Natural killer cell (primary cell): ENCODE results near the gene FBXL15. TPM values are rescaled to one million over a fixed set of nuclear protein-coding genes. Genes with fewer than 3 reads are reported as not detected.

Experiments used
- ATAC-seq, 3 donors: fragments of 150-1000 bp in 2 of 3; fragments of 200-7000 bp in 1 of 3; cut with Tn5 transposase; 1 replicate in 1 of 3; 2 replicates in 2 of 3; pipeline ENCODE4 v1.10.0; 2021; ENCODE audit warnings: mild to moderate bottlenecking in 2 of 3, moderate library complexity in 2 of 3
- DNase-seq, 2 donors: peaks; one replicate each; pipeline versions ENCODE4 v3.0.0 to v3.0.0-alpha.2; 2013 to 2021; ENCODE audit warnings: mixed read lengths in 1 of 2
- H3K27ac ChIP-seq: one replicate; pipeline ENCODE4 v1.5.1; 2013; ENCODE audit warnings: mild to moderate bottlenecking, low read length
- H3K27me3 ChIP-seq: one replicate; pipeline ENCODE4 v1.6.1; 2013; ENCODE audit warnings: low read length; ENCODE audit not compliant: control insufficient read depth, insufficient read depth
- H3K36me3 ChIP-seq: one replicate; pipeline ENCODE4 v1.6.1; 2013; ENCODE audit warnings: low read length; ENCODE audit not compliant: control insufficient read depth, insufficient read depth
- H3K4me1 ChIP-seq: one replicate; pipeline ENCODE4 v1.6.1; 2013; ENCODE audit warnings: low read length; ENCODE audit not compliant: control insufficient read depth, insufficient read depth
- H3K4me3 ChIP-seq: one replicate; pipeline ENCODE4 v1.5.1; 2013; ENCODE audit warnings: low read length
- H3K9me3 ChIP-seq: one replicate; pipeline ENCODE4 v1.6.1; 2013; ENCODE audit warnings: low read length; ENCODE audit not compliant: control insufficient read depth, insufficient read depth
- H3K27ac Mint-ChIP-seq, 2 donors: one replicate each; pipeline ENCODE4 v1.8.0; 2022; ENCODE audit warnings: mild to moderate bottlenecking in 2 of 2, mixed read lengths in 2 of 2, moderate library complexity in 1 of 2
- H3K27me3 Mint-ChIP-seq, 2 donors: one replicate each; pipeline ENCODE4 v1.8.0; 2022; ENCODE audit warnings: low read depth in 2 of 2, mixed read lengths in 2 of 2
- H3K36me3 Mint-ChIP-seq: one replicate; pipeline ENCODE4 v1.8.0; 2022; ENCODE audit warnings: mixed read lengths
- H3K4me1 Mint-ChIP-seq, 2 donors: one replicate each; pipeline ENCODE4 v1.8.0; 2022; ENCODE audit warnings: mixed read lengths in 2 of 2
- H3K4me3 Mint-ChIP-seq: one replicate; pipeline ENCODE4 v1.8.0; 2022; ENCODE audit warnings: mild to moderate bottlenecking, moderate library complexity, mixed read lengths
- H3K9me3 Mint-ChIP-seq, 2 donors: one replicate each; pipeline ENCODE4 v1.8.0; 2022; ENCODE audit warnings: mixed read lengths in 2 of 2
- WGBS: methylation state at CpG from one replicate; pipeline ENCODE4 v1.1.7; 2013; ENCODE audit warnings: missing lambda C conversion rate; ENCODE audit not compliant: insufficient coverage; 5-methylcytosine and 5-hydroxymethylcytosine counted together
- intact Hi-C: fragments of 100-400 bp; cut with micrococcal nuclease; formaldehyde crosslinking; loops from one replicate; pipeline ENCODE4 v1.14.2; 2022
- total RNA-seq, 4 donors: library from RNA; stranded (reverse); fragments of 120-200 nt in 1 of 4; gene quantifications; one replicate each; pipeline versions ENCODE4 v1.2.3 to v1.2.4, GENCODE V29; 2013 to 2022
- TF ChIP-seq, protein P1 (sequence below): fragments of 200-600 bp; IDR thresholded peaks from one replicate; pipeline ENCODE4 v1.8.0; 2022; ENCODE audit warnings: antibody characterized with exemption

FBXL15 gene
- total RNA-seq, 3 donors from 2014 or later (not counting 1 experiment from before 2014, with no cell fraction given), result 15.2 to 17.4 (median 15.5) TPM

DNA sequence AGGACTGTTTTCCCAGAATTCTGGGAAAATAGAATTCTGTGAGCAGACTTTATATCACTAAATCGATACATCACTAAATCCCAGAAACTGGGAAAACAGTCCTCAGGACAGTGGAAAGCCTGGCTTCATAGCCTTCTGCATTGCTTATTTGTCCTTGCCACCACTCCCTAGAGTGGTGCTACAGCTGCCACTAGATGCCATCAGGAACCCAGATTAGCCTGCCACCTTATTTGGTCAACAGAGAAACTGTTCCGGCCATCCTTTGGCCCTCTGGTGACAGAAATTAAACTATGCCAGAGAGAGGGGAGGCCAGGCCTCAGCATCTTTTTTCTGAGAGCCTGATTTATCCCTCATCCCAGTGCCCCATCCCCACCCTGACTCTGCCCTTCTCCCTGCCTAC is 44.8 kb upstream of the FBXL15 start:
- ATAC-seq (no peak), DNase-seq (no peak)
- intact Hi-C loops, result no loop called here
- Histone ChIP-seq H3K27me3 (no peaks in the 10 kb centered on the region), H3K9me3 (no peaks in the 10 kb centered on the region), H3K4me1 (no peaks in the 10 kb centered on the region), H3K27ac (no peak overlapping the region), H3K4me3 (no peak overlapping the region), H3K36me3 (peaks cover 70% of the 10 kb centered on the region)
- H3K4me3 Mint-ChIP-seq, result no peak overlapping the region
- H3K27ac Mint-ChIP-seq, result no peak overlapping the region
- H3K4me1 Mint-ChIP-seq, result no peaks in the 10 kb centered on the region
- WGBS, result 98% methylated on average over 2 of the region's 2 CpGs
- no peaks in the 10 kb centered on the region for H3K27me3 Mint-ChIP-seq
- TF ChIP-seq, protein P1, sequence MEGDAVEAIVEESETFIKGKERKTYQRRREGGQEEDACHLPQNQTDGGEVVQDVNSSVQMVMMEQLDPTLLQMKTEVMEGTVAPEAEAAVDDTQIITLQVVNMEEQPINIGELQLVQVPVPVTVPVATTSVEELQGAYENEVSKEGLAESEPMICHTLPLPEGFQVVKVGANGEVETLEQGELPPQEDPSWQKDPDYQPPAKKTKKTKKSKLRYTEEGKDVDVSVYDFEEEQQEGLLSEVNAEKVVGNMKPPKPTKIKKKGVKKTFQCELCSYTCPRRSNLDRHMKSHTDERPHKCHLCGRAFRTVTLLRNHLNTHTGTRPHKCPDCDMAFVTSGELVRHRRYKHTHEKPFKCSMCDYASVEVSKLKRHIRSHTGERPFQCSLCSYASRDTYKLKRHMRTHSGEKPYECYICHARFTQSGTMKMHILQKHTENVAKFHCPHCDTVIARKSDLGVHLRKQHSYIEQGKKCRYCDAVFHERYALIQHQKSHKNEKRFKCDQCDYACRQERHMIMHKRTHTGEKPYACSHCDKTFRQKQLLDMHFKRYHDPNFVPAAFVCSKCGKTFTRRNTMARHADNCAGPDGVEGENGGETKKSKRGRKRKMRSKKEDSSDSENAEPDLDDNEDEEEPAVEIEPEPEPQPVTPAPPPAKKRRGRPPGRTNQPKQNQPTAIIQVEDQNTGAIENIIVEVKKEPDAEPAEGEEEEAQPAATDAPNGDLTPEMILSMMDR, result no peak
- H3K36me3 Mint-ChIP-seq, result no peaks in the 10 kb centered on the region
- no peaks in the 10 kb centered on the region for H3K9me3 Mint-ChIP-seq

DNA sequence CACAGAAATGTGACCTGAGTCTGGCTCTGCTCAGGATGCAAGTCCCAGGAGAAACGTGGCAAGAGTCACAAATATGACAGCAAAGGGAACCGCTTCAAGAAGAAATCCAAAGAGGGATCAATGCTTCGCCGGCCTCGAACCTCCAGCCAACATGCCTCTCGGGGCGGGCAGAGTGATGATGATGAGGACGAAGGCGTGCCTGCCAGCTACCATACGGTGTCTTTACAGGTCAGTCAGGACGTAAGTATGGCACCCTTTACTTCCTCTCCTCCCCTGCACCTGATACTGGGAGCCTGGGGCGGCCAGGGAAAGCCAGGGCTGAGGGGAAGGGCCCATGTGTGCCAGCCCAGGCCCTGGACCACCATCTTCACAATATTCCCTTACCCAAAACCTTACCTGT is 43.7 kb upstream of the FBXL15 start:
- no peak for DNase-seq
- ATAC-seq, result no peak
- no peaks in the 10 kb centered on the region for H3K27me3 Mint-ChIP-seq
- H3K27ac ChIP-seq, result no peak overlapping the region
- H3K9me3 ChIP-seq, result no peaks in the 10 kb centered on the region
- H3K9me3 Mint-ChIP-seq, result no peaks in the 10 kb centered on the region
- TF ChIP-seq, protein P1, result no peak
- 97% methylated on average over 11 of the region's 12 CpGs for WGBS
- intact Hi-C loops, result no loop called here
- no peaks in the 10 kb centered on the region for H3K4me1 ChIP-seq
- no peak overlapping the region for H3K4me3 Mint-ChIP-seq
- no peaks in the 10 kb centered on the region for H3K27me3 ChIP-seq
- H3K4me1 Mint-ChIP-seq, result no peaks in the 10 kb centered on the region
- no peak overlapping the region for H3K27ac Mint-ChIP-seq
- no peak overlapping the region for H3K4me3 ChIP-seq
- H3K36me3 Mint-ChIP-seq, result no peaks in the 10 kb centered on the region
- H3K36me3 ChIP-seq, result peaks cover 69% of the 10 kb centered on the region

DNA sequence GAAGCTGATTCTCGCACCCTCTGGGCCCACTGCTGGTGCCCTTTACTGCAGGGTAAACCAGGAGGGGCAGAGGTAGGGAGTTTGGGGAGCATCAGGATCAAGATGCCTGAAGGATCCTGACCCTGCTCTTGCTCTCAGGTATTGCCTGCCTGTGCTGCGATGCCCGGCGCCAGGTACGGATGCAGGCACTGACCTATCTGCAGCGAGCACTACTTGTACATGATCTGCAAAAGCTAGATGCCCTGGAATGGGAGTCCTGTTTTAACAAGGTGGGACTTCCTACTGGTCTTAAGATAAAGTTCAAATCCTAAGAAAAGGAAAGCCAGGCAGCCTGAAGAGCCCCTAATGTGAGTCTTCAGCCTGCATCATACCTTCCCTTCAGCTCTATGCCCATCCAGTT is 41.3 kb upstream of the FBXL15 start:
- WGBS, result 98% methylated on average over 6 of the region's 6 CpGs
- no peaks in the 10 kb centered on the region for H3K9me3 Mint-ChIP-seq
- no peak overlapping the region for H3K27ac ChIP-seq
- H3K36me3 Mint-ChIP-seq, result no peaks in the 10 kb centered on the region
- TF ChIP-seq, protein P1, result no peak
- ATAC-seq (no peak), DNase-seq (no peak)
- no peaks in the 10 kb centered on the region for H3K4me1 Mint-ChIP-seq
- H3K4me3 ChIP-seq, result no peak overlapping the region
- peaks cover 60% of the 10 kb centered on the region for H3K36me3 ChIP-seq
- no peaks in the 10 kb centered on the region for H3K27me3 Mint-ChIP-seq
- H3K4me1 ChIP-seq, result no peaks in the 10 kb centered on the region
- no peak overlapping the region for H3K27ac Mint-ChIP-seq
- no peaks in the 10 kb centered on the region for H3K9me3 ChIP-seq
- no peak overlapping the region for H3K4me3 Mint-ChIP-seq
- intact Hi-C loops, result no loop called here
- no peaks in the 10 kb centered on the region for H3K27me3 ChIP-seq

DNA sequence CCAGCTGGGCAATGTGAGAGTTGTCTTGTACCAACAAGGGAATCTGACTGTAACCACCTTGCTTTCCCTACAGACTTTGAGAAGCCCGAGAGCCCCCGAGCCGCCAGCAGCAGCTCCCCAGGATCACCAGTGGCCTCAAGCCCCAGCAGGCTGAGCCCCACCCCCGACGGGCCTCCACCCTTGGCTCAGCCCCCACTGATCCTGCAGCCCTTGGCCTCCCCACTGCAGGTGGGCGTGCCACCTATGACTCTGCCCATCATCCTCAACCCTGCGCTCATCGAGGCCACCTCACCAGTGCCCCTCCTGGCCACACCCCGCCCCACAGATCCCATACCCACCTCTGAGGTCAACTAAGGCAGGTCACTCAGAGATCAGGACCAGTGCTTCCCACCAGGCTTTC is 38.7 kb upstream of the FBXL15 start:
- ATAC-seq (no peak), DNase-seq (no peak)
- peaks cover 41% of the 10 kb centered on the region for H3K36me3 ChIP-seq
- no peaks in the 10 kb centered on the region for H3K36me3 Mint-ChIP-seq
- H3K9me3 Mint-ChIP-seq, result no peaks in the 10 kb centered on the region
- TF ChIP-seq, protein P1, result no peak
- intact Hi-C loops, result no loop called here
- WGBS, result 97% methylated on average over 9 of the region's 9 CpGs
- no peak overlapping the region for H3K27ac Mint-ChIP-seq
- H3K27ac ChIP-seq, result no peak overlapping the region
- H3K27me3 Mint-ChIP-seq, result no peaks in the 10 kb centered on the region
- no peaks in the 10 kb centered on the region for H3K4me1 ChIP-seq
- H3K9me3 ChIP-seq, result no peaks in the 10 kb centered on the region
- H3K4me3 Mint-ChIP-seq, result no peak overlapping the region
- no peaks in the 10 kb centered on the region for H3K27me3 ChIP-seq
- no peak overlapping the region for H3K4me3 ChIP-seq
- H3K4me1 Mint-ChIP-seq, result no peaks in the 10 kb centered on the region
